H4 (cell line): ENCODE measurements around the gene RAPGEF4. TPM values are rescaled to one million over a fixed set of nuclear protein-coding genes. Genes with fewer than 3 reads are reported as not detected.
"Not testable (repeated sequence)": the region's sequence is repeated elsewhere in the genome, so short reads cannot be mapped to it uniquely, and the experiment has no call there.

ENCODE experiments used
- DNase-seq: peaks from one replicate; pipeline ENCODE4 v3.0.0-alpha.2; 2015; ENCODE audit warnings: low spot score
- total RNA-seq: library from RNA; depleted of rRNA; stranded (reverse); fragments of >200 nt; shearing (Covaris generic); gene quantifications from 2 replicates; pipeline ENCODE4 v1.2.3, GENCODE V29; 2014

RAPGEF4 gene
- total RNA-seq, 1 experiment from 2014 or later, result 1.7 TPM

DNA sequence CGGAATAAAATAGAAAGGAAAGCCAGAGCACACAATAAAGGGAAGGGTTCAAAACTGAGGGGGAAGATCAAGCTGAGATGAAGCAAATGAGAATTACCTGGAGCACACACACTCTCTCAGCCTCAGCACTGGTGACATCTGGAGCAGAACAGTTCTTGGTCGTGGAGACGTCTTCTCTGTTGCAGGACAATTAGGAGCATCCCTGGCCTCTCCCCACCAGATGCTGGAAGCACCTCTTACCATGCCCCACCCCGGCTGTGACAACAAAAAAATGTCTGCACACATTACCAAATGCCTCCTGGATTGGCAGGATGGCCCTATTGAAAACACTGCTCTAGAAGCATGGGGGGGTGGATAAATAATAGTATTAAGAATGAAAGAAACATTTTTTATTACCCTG, 296.4 kb downstream of the RAPGEF4 start:
- no peak for DNase-seq

DNA sequence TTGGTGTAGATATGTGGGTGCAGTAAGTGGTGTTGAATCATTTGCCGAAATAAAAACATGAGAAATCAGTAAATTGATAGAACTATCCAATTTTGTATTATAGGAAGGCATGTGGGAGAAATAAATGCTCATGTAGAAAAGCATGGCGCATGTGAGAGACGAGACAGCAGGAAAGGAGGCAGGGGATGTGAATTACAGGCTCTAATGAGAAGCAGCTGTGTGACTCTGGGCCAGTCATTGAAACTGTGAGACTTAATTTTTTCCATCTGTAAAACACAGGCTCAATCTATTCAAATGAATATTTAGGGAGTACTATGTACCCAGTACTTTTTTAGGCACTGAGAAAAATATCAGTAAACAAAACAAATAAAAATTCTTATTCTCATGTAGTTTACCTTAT, 297.4 kb downstream of the RAPGEF4 start:
- no peak for DNase-seq

- DNase-seq, result no peak
Measured at GRCh38 chr2:173034143-173034542, 298.5 kb downstream of the RAPGEF4 start.

DNA sequence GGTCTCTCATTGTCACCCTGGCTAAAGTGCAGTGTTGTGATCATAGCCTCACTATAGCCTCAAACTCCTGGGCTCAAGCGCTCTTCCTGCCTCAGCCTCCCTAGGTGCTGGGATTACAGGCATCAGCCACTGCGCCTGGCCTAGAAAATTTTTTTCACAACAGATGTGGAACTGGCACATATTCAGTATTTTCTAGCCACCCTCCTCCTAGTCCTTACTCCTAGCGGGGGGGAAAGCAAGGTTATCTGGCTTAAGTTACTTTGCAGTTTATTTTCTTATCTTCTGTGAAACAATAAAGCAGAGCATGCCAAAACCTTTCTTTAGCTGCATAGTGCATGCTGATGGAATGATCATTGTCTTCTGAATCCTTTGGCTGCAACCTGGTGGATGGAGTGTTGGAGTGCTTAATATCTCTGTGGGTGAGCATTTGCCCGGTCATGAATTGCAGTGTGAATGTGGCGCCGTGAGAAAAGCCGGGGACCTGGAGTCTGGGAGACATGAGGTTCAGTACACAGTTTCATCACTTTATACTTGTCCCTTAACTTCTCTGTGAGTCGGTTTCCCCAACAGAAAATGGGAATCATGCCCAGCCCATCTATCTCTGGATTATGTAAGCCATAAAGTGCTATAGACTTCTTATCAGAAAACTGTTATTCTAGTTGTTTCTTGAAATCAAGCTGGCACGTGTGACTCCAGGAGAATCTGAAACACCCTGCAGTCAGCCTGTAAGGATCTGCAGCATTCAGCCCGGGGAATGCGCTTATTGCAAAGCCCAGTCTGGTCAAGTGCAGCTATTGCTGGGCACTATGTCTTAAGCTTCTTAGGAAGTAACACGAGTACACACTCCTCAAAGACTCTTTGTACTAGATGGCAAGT, 301.8 kb downstream of the RAPGEF4 start:
- DNase-seq, result no peak

DNA sequence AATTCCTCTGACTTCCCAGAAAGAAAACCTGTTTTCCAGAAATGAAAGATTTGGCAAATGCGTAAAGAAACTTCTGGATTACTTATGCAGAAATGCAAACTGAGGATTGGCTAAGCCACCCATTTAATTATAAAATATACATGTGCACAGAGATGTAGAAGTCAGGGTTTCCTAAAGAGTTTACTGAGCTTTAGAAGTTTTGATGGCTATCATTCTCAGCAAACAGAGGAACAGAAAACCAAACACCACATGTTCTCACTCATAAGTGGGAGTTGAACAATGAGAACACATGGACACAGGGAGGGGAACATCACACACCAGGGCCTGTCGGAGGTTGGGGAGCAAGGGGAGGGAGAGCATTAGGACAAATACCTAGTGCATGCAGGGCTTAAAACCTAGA, 302.6 kb downstream of the RAPGEF4 start:
- not testable (repeated sequence) for DNase-seq

- DNase-seq, result no peak
Measured at GRCh38 chr2:173040729-173041128, 305.1 kb downstream of the RAPGEF4 start.

GRCh38 chr2:173043476-173043875, 307.8 kb downstream of the RAPGEF4 start:
- peak; percentile 38 for DNase-seq

GRCh38 chr2:173043897-173044519, 308.4 kb downstream of the RAPGEF4 start:
- no peak for DNase-seq

GRCh38 chr2:173044686-173045085, 309.0 kb downstream of the RAPGEF4 start:
- no peak for DNase-seq

DNA sequence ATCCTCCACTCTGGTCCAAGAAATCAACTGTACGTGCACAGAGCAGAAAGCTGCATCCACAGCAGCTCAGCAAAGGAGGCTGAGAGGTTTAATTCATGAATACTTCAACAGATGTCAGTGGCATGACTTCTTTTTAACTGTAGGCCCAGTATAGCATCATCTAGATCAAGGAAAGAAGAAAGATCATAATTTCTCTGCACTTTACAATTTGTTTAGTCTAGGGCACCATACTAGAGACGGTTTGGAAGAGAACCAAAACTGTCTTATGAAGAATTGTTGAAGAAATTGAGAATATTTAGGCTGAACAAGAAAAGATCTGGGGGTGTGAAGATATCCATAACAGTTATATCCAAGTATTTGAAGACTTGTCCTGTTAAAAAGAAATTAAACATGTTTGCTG, 309.5 kb downstream of the RAPGEF4 start:
- no peak for DNase-seq

DNA sequence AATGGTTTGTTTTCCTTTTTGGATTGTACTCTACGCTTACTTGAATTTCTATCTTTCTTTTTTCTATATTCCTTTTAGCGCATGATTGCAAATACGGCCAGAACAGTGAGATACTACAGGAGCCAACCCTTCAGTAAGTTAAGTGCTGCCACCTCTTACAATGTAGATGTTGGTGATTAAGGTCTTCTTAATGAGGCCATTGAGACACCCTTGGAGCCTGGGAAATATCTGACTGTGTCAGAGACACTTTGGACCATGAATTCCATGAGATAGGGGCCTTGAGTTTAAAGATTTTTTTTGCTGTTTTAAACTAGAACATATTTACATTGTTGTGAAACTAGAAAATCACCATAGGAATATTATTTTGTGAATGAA, 312.9 kb downstream of the RAPGEF4 start:
- no peak for DNase-seq

- DNase-seq, result peak; percentile 94
Measured at GRCh38 chr2:173048897-173049661, 313.4 kb downstream of the RAPGEF4 start.

GRCh38 chr2:173049831-173050230, 314.2 kb downstream of the RAPGEF4 start:
- DNase-seq, result no peak

GRCh38 chr2:173050684-173051083, 315.0 kb downstream of the RAPGEF4 start:
- no peak for DNase-seq

- DNase-seq, result no peak
Measured at GRCh38 chr2:173051463-173052215, 316.0 kb downstream of the RAPGEF4 start.

- no peak for DNase-seq
Measured at GRCh38 chr2:173053043-173053699, 317.5 kb downstream of the RAPGEF4 start.

GRCh38 chr2:173054466-173054865, 318.8 kb downstream of the RAPGEF4 start:
- DNase-seq, result no peak

DNA sequence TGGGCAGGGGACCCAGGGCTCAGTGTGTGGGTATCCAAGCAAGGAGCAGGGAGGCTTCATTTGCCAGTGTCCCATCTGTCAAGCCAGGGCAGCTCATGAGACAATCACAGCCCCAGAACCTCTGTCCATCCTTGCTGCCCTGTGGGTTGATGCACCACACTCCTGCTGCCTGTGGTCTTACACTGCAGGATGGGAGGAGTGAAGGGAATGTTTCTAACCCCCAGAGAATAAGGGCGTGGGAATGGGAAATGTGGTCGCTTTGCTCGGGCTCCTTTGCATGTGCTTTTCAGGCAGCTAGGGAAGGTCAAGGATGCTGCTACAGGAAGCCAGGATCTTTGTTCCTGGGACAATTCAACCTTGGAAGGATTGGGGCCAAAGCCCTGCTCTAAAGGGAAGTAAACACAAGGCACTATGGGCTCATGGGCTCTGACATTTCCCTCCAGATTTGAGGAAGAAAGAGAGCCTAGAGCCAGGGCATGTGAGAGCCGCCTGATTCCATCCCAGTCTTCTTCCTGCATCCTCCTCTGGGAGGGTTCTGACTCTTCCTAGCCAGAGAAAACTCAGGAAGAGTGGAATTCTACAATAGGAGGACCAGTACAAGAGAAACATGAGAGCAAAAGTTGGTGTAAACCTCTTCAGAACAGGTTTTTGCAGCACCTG, 321.2 kb downstream of the RAPGEF4 start:
- DNase-seq, result no peak

DNA sequence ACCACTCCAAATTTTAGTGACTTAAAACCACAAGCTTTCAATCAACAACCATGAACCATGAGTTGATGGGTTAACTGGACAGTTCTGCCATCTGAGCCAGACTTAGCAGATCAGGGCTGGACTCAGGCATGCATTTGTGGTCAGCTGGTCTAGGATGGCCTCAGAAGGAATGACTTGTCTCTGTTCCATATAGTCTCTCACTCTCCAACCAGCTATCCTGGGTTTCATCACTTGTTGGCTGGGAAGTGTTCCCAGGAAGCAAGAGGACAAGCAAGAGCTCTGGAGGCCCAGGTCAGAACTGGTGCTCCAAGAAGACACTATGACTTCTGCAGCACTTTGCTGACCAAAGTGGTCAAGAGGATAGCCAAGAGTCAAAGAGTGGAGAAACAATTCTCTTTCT, 322.5 kb downstream of the RAPGEF4 start:
- DNase-seq, result no peak

DNA sequence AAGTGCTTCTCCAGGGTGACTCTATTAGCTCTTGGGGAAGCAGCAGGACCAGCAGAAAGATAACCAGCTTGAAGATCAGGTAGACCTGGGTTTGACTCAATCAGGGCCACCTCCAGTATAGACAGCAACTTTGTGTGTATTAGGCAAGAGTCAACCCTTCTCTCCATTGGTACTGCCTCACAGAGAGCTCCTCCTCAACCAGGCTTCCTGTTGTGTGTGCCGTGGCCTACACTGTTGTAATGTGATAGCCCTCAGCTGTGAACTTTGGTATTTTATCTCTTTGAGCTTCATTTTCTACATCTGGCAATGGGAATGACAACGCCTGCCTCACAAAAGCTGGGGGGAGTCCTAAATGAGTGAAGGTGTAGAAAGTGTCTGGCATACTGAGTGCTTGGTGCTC, 323.0 kb downstream of the RAPGEF4 start:
- DNase-seq, result no peak

- DNase-seq, result no peak
Measured at GRCh38 chr2:173059292-173059691, 323.6 kb downstream of the RAPGEF4 start.
